Calu3 (cell line): ENCODE results near the gene LRGUK. TPM values are rescaled to one million over a fixed set of nuclear protein-coding genes. Genes with fewer than 3 reads are reported as not detected.

ENCODE experiments used
- BruUV-seq: library from RNA; stranded (reverse); fragments of 400-500 nt; replicated peaks from 2 replicates; lab custom pipeline; 2021; lab: Mats Ljungman, UMichigan
- CTCF ChIA-PET: fragments of 300-600 bp; sonication (Branson Sonifier 250); formaldehyde crosslinking; loops from one replicate; lab custom pipeline; 2022; ENCODE audit warnings: antibody characterized with exemption; lab: Charles Lee
- DNase-seq: peaks from one replicate; pipeline ENCODE4 v3.0.0; 2022
- H3K27ac Mint-ChIP-seq: one replicate; pipeline ENCODE4 v1.8.0; 2022; ENCODE audit warnings: mixed read lengths; ENCODE audit not compliant: unreplicated experiment
- H3K27me3 Mint-ChIP-seq: one replicate; pipeline ENCODE4 v1.8.0; 2022; ENCODE audit warnings: mixed read lengths; ENCODE audit not compliant: unreplicated experiment
- H3K36me3 Mint-ChIP-seq: one replicate; pipeline ENCODE4 v1.8.0; 2022; ENCODE audit warnings: mild to moderate bottlenecking, moderate library complexity, mixed read lengths; ENCODE audit not compliant: insufficient read depth, unreplicated experiment
- H3K4me1 Mint-ChIP-seq: one replicate; pipeline ENCODE4 v1.8.0; 2022; ENCODE audit warnings: mild to moderate bottlenecking, low read depth, mixed read lengths; ENCODE audit not compliant: unreplicated experiment
- H3K4me3 Mint-ChIP-seq: one replicate; pipeline ENCODE4 v1.8.0; 2022; ENCODE audit warnings: mild to moderate bottlenecking, low read depth, moderate library complexity, mixed read lengths; ENCODE audit not compliant: unreplicated experiment
- H3K9me3 Mint-ChIP-seq: one replicate; pipeline ENCODE4 v1.8.0; 2022; ENCODE audit warnings: low read depth, mixed read lengths; ENCODE audit not compliant: unreplicated experiment
- intact Hi-C: fragments of 100-400 bp; cut with micrococcal nuclease; formaldehyde crosslinking; loops from one replicate; pipeline ENCODE4 v1.10.0; 2022; ENCODE audit not compliant: unreplicated experiment
- total RNA-seq: library from RNA; stranded (reverse); gene quantifications from 2 replicates; pipeline ENCODE4 v1.2.3, GENCODE V29; 2022
- TF ChIP-seq, protein P1 (sequence below): fragments of 200-600 bp; IDR thresholded peaks from one replicate; pipeline ENCODE4 v1.8.0; 2022; ENCODE audit warnings: antibody characterized with exemption; ENCODE audit not compliant: unreplicated experiment

Gene LRGUK
- total RNA-seq, 1 experiment from 2014 or later: 0.52 TPM

DNA sequence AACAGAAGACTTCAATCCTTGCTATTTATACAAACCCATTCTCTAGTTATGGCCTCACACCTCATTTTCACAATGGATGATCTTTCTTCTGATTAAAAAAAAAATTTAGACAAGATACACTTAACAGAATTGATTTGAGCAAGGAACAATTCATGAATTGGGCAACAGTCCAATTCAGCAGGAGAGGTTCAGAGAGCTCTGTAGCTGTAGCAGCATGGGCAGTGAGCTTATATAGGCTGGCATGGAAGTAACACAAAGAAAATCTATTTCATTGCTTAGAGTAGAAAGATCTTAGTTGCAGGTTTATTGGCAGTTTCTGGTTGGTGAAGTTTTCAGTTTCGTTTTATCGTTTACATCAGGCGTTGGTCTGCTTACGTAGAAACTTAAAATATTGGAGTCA is 23.0 kb upstream of the LRGUK start:
- no peaks in the 10 kb centered on the region for H3K27me3 Mint-ChIP-seq
- TF ChIP-seq, protein P1, sequence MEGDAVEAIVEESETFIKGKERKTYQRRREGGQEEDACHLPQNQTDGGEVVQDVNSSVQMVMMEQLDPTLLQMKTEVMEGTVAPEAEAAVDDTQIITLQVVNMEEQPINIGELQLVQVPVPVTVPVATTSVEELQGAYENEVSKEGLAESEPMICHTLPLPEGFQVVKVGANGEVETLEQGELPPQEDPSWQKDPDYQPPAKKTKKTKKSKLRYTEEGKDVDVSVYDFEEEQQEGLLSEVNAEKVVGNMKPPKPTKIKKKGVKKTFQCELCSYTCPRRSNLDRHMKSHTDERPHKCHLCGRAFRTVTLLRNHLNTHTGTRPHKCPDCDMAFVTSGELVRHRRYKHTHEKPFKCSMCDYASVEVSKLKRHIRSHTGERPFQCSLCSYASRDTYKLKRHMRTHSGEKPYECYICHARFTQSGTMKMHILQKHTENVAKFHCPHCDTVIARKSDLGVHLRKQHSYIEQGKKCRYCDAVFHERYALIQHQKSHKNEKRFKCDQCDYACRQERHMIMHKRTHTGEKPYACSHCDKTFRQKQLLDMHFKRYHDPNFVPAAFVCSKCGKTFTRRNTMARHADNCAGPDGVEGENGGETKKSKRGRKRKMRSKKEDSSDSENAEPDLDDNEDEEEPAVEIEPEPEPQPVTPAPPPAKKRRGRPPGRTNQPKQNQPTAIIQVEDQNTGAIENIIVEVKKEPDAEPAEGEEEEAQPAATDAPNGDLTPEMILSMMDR: no peak
- no peaks in the 10 kb centered on the region for H3K4me1 Mint-ChIP-seq

DNA sequence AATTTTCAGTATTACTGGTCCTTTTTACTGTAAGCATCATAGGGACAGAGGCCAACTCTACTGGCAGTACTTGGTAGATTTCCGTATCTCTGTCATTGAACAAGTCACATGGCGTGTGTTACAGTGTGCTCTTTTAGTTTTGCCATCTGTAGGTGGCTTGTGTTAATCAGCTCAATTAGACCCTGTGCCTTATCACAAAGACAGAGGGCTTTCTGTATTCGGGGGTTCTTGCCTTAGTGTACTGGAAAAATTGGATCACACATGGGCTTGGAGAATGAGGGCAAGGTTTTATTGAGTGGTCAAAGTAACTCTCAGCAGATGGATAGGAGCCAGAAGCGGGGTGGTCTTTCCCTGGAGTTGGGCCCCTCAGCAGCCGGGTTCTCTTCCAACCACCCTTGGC is 21.3 kb upstream of the LRGUK start:
- CTCF ChIA-PET: no interaction called here
- TF ChIP-seq, protein P1: no peak
- no TSS peak for BruUV-seq

More for the DNA sequence above, 23.0 kb upstream of the LRGUK start:
- H3K9me3 Mint-ChIP-seq: no peaks in the 10 kb centered on the region
- DNase-seq: no peak
- H3K36me3 Mint-ChIP-seq: no peaks in the 10 kb centered on the region
- CTCF ChIA-PET: no interaction called here
- no peak overlapping the region for H3K27ac Mint-ChIP-seq
- no TSS peak for BruUV-seq
- H3K4me3 Mint-ChIP-seq: no peak overlapping the region
- intact Hi-C loops: no loop called here

DNA sequence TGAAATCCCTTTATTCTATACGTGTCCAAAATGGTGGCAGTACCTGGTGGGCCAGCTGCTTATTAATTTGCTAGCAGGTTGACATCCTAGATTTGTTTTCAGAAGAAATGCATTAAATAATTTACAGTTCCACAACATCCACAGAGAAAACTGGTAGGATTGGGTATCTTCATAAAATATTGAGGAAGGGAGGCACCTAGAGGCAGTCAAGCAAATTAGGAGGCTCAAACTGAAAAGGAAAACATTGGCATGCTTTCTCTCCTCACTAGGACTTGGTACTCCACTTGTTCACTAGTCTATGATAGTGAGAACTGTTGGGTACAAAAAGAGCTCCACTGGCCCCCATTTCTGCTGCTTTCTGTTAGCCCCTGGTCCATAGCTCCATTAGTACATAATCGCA is 18.3 kb upstream of the LRGUK start:
- H3K36me3 Mint-ChIP-seq: no peaks in the 10 kb centered on the region
- no peaks in the 10 kb centered on the region for H3K4me1 Mint-ChIP-seq
- DNase-seq: no peak
- intact Hi-C loops: no loop called here
- H3K9me3 Mint-ChIP-seq: no peaks in the 10 kb centered on the region
- H3K27ac Mint-ChIP-seq: no peak overlapping the region
- CTCF ChIA-PET: no interaction called here
- BruUV-seq: no TSS peak
- TF ChIP-seq, protein P1: no peak
- no peak overlapping the region for H3K4me3 Mint-ChIP-seq
- no peaks in the 10 kb centered on the region for H3K27me3 Mint-ChIP-seq

More for the DNA sequence above, 21.3 kb upstream of the LRGUK start:
- no peaks in the 10 kb centered on the region for H3K36me3 Mint-ChIP-seq
- no peaks in the 10 kb centered on the region for H3K4me1 Mint-ChIP-seq
- DNase-seq: no peak
- no peak overlapping the region for H3K27ac Mint-ChIP-seq
- no peaks in the 10 kb centered on the region for H3K27me3 Mint-ChIP-seq
- no peaks in the 10 kb centered on the region for H3K9me3 Mint-ChIP-seq
- intact Hi-C loops: no loop called here
- H3K4me3 Mint-ChIP-seq: no peak overlapping the region

DNA sequence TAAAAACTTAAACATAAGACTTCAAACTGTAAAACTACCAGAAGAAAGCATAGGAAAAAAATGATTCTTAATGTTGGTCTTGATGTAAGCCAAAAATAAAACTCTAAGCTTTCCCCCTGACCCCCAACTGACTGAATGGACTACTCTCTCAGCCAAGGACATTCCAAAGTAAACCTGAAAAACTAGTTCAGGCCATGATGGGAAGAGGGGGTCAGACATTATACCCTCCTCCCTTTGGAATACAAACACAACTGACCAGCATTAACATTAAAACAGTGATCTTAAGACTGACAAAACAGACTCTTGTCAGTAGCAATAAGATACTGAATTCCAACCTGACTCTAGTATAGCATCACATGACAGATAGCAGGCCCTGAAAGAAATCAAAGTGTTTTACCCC is 13.5 kb upstream of the LRGUK start:
- H3K4me3 Mint-ChIP-seq: no peak overlapping the region
- H3K36me3 Mint-ChIP-seq: no peaks in the 10 kb centered on the region
- no peaks in the 10 kb centered on the region for H3K27me3 Mint-ChIP-seq
- TF ChIP-seq, protein P1: no peak
- peaks cover 3% of the 10 kb centered on the region for H3K9me3 Mint-ChIP-seq
- CTCF ChIA-PET: no interaction called here
- intact Hi-C loops: no loop called here
- no peak for DNase-seq
- no TSS peak for BruUV-seq
- no peaks in the 10 kb centered on the region for H3K4me1 Mint-ChIP-seq
- no peak overlapping the region for H3K27ac Mint-ChIP-seq
